H9 (cell line): ENCODE results near the gene TMEM127. TPM values are rescaled to one million over a fixed set of nuclear protein-coding genes. Genes with fewer than 3 reads are reported as not detected.
A peak's percentile ranks its signal among the peaks of the same experiment; 100 is the strongest.

ENCODE experiments used
- DNase-seq: peaks from one replicate; pipeline ENCODE4 v3.0.0-alpha.2; 2017
- H2AFZ ChIP-seq: one replicate; pipeline ENCODE4 v1.6.1; 2013; ENCODE audit warnings: mild to moderate bottlenecking, low read length, control low read depth, moderate library complexity
- H2AK5ac ChIP-seq: 2 replicates; pipeline ENCODE4 v1.6.1; 2013; ENCODE audit warnings: low read length, control low read depth, mixed read lengths; ENCODE audit not compliant: insufficient read length
- H2BK120ac ChIP-seq: one replicate; pipeline ENCODE4 v1.6.1; 2013; ENCODE audit warnings: low read depth, mild to moderate bottlenecking, low read length, control low read depth, inconsistent platforms; ENCODE audit not compliant: poor library complexity, severe bottlenecking
- H2BK12ac ChIP-seq: 2 replicates; pipeline ENCODE4 v1.6.1; 2013; ENCODE audit warnings: low read length, control low read depth, mixed read lengths, low read depth; ENCODE audit not compliant: insufficient read length
- H2BK15ac ChIP-seq: 2 replicates; pipeline ENCODE4 v1.6.1; 2013; ENCODE audit warnings: low read depth, low read length, control low read depth
- H2BK20ac ChIP-seq: one replicate; pipeline ENCODE4 v1.6.1; 2013; ENCODE audit warnings: low read depth, mild to moderate bottlenecking, low read length, control low read depth, inconsistent platforms; ENCODE audit not compliant: poor library complexity, severe bottlenecking
- H2BK5ac ChIP-seq: 2 replicates; pipeline ENCODE4 v1.6.1; 2013; ENCODE audit warnings: low read length, control low read depth, mixed read lengths; ENCODE audit not compliant: insufficient read length
- H3K14ac ChIP-seq: 2 replicates; pipeline ENCODE4 v1.6.1; 2013; ENCODE audit warnings: low read length, control low read depth; ENCODE audit not compliant: insufficient read depth
- H3K18ac ChIP-seq: 2 replicates; pipeline ENCODE4 v1.6.1; 2013; ENCODE audit warnings: low read depth, mild to moderate bottlenecking, mixed read lengths, low read length, control low read depth; ENCODE audit not compliant: insufficient read length
- H3K23ac ChIP-seq: 2 replicates; pipeline ENCODE4 v1.6.1; 2013; ENCODE audit warnings: low read length, control low read depth, mixed read lengths, low read depth; ENCODE audit not compliant: insufficient read length
- H3K23me2 ChIP-seq: 2 replicates; pipeline ENCODE4 v1.6.1; 2013; ENCODE audit warnings: low read depth, mild to moderate bottlenecking, mixed read lengths, low read length, control low read depth; ENCODE audit not compliant: insufficient read length, poor library complexity, severe bottlenecking
- H3K27ac ChIP-seq: 2 replicates; pipeline ENCODE4 v1.5.1; 2013; ENCODE audit warnings: low read length, control low read depth, mixed read lengths, low read depth; ENCODE audit not compliant: insufficient read length
- H3K27me3 ChIP-seq: 2 replicates; pipeline ENCODE4 v1.6.1; 2013; ENCODE audit warnings: low read length, control low read depth, inconsistent platforms; ENCODE audit not compliant: insufficient read depth
- H3K4ac ChIP-seq: 2 replicates; pipeline ENCODE4 v1.6.1; 2013; ENCODE audit warnings: low read depth, mild to moderate bottlenecking, control low read depth, inconsistent platforms, low read length, moderate library complexity
- H3K4me1 ChIP-seq: 2 replicates; pipeline ENCODE4 v1.6.1; 2013; ENCODE audit warnings: low read length, control low read depth, inconsistent platforms; ENCODE audit not compliant: insufficient read depth
- H3K4me2 ChIP-seq: 2 replicates; pipeline ENCODE4 v1.6.1; 2013; ENCODE audit warnings: low read length, control low read depth, mixed read lengths; ENCODE audit not compliant: insufficient read length, insufficient read depth
- H3K56ac ChIP-seq: 2 replicates; pipeline ENCODE4 v1.6.1; 2013; ENCODE audit warnings: low read depth, mild to moderate bottlenecking, mixed read lengths, low read length, control low read depth; ENCODE audit not compliant: insufficient read length
- H3K79me1 ChIP-seq: 2 replicates; pipeline ENCODE4 v1.6.1; 2013; ENCODE audit warnings: low read depth, mild to moderate bottlenecking, moderate library complexity, low read length, control low read depth, inconsistent platforms; ENCODE audit not compliant: insufficient read depth, poor library complexity, severe bottlenecking
- H3K79me2 ChIP-seq: 2 replicates; pipeline ENCODE4 v1.6.1; 2013; ENCODE audit warnings: low read length, control low read depth, inconsistent platforms; ENCODE audit not compliant: insufficient read depth
- H3K9ac ChIP-seq: 2 replicates; pipeline ENCODE4 v1.6.1; 2013; ENCODE audit warnings: low read length, control low read depth, mixed read lengths; ENCODE audit not compliant: insufficient read length; ENCODE audit errors: extremely low read depth
- H3K9me3 ChIP-seq: one replicate; pipeline ENCODE4 v1.6.1; 2013; ENCODE audit warnings: low read depth, low read length, inconsistent platforms; ENCODE audit not compliant: control insufficient read depth
- H3T11ph ChIP-seq: one replicate; pipeline ENCODE4 v1.6.1; 2013; ENCODE audit warnings: mild to moderate bottlenecking, low read length, control low read depth, inconsistent platforms
- H4K20me1 ChIP-seq: one replicate; pipeline ENCODE4 v1.6.1; 2013; ENCODE audit not compliant: control insufficient read depth, insufficient read length, insufficient read depth
- H4K5ac ChIP-seq: 2 replicates; pipeline ENCODE4 v1.6.1; 2013; ENCODE audit warnings: low read depth, mild to moderate bottlenecking, mixed read lengths, low read length, control low read depth; ENCODE audit not compliant: insufficient read length
- H4K8ac ChIP-seq: replicated peaks from 2 replicates; pipeline ENCODE4 v1.6.1; 2013; ENCODE audit warnings: low read length, control low read depth, mixed read lengths, low read depth; ENCODE audit not compliant: insufficient read length
- H4K91ac ChIP-seq: 2 replicates; pipeline ENCODE4 v1.6.1; 2013; ENCODE audit warnings: low read depth, mild to moderate bottlenecking, moderate library complexity, mixed read lengths, low read length, control low read depth; ENCODE audit not compliant: insufficient read length
- H3K27ac Mint-ChIP-seq, 3 experiments: 2 replicates in 2 of 3; 3 replicates in 1 of 3; pipeline ENCODE4 v1.8.0; 2020 to 2021; ENCODE audit warnings: mixed read lengths in 3 of 3, mild to moderate bottlenecking in 1 of 3, moderate library complexity in 1 of 3
- H3K27me3 Mint-ChIP-seq: 2 replicates; pipeline ENCODE4 v1.8.0; 2021; ENCODE audit warnings: low read depth, mild to moderate bottlenecking, moderate library complexity, mixed read lengths
- H3K36me3 Mint-ChIP-seq, 3 experiments: 2 replicates in 2 of 3; 3 replicates in 1 of 3; pipeline ENCODE4 v1.8.0; 2020 to 2021; ENCODE audit warnings: low read depth in 3 of 3, mixed read lengths in 3 of 3; ENCODE audit not compliant: insufficient read depth in 1 of 3
- H3K4me1 Mint-ChIP-seq, 2 experiments: 2 replicates each; pipeline ENCODE4 v1.8.0; 2020; ENCODE audit warnings: mixed read lengths in 2 of 2
- H3K4me3 Mint-ChIP-seq, 2 experiments: 2 replicates in 1 of 2; 3 replicates in 1 of 2; pipeline ENCODE4 v1.8.0; 2020 to 2021; ENCODE audit warnings: mild to moderate bottlenecking in 2 of 2, mixed read lengths in 2 of 2, moderate library complexity in 1 of 2
- H3K9me3 Mint-ChIP-seq, 2 experiments: 2 replicates in 1 of 2; 3 replicates in 1 of 2; pipeline ENCODE4 v1.8.0; 2020; ENCODE audit warnings: mild to moderate bottlenecking in 2 of 2, mixed read lengths in 2 of 2, moderate library complexity in 1 of 2
- CTCF ChIP-seq: fragments of 200-600 bp; sonication (generic); conservative IDR thresholded peaks from 3 replicates; pipeline ENCODE4 v1.8.0; 2021; ENCODE audit warnings: antibody characterized with exemption, mild to moderate bottlenecking
- WGBS: extraction: QIAGEN DNeasy Blood & Tissue Kit; methylation state at CpG from one replicate; pipeline ENCODE4 v1.1.7; 2013; ENCODE audit warnings: missing lambda C conversion rate, low lambda C conversion rate, mixed read lengths; ENCODE audit not compliant: insufficient read length; ENCODE audit errors: extremely low coverage; 5-methylcytosine and 5-hydroxymethylcytosine counted together
- total RNA-seq: library from RNA; stranded (reverse); gene quantifications from 2 replicates; pipeline ENCODE4 v1.2.1, GENCODE V29; 2021

The TMEM127 gene
- total RNA-seq, 1 experiment from 2014 or later, result 30.1 TPM

- Histone ChIP-seq H4K8ac (no peak overlapping the region), H3K4me2 (no peak overlapping the region), H2BK20ac (no peak overlapping the region), H3T11ph (no peak overlapping the region), H3K9ac (peak overlapping the region; percentile 22), H4K5ac (no peak overlapping the region), H2AFZ (no peak overlapping the region), H3K4me1 (no peaks in the 10 kb centered on the region), H2BK120ac (no peak overlapping the region), H3K18ac (no peak overlapping the region), H3K27ac (no peak overlapping the region), H4K20me1 (no peaks in the 10 kb centered on the region), H3K79me1 (no peaks in the 10 kb centered on the region), H3K23me2 (no peaks in the 10 kb centered on the region), H2BK5ac (no peak overlapping the region), H3K4ac (no peak overlapping the region), H3K23ac (no peak overlapping the region), H2BK15ac (no peak overlapping the region; the same call in 1 of the 2 replicates), H3K9me3 (no peaks in the 10 kb centered on the region), H3K27me3 (no peaks in the 10 kb centered on the region), H3K79me2 (no peaks in the 10 kb centered on the region), H4K91ac (no peak overlapping the region), H2BK12ac (no peak overlapping the region), H2AK5ac (no peak overlapping the region), H3K56ac (no peak overlapping the region), H3K14ac (no peak overlapping the region)
- H3K27ac Mint-ChIP-seq, result peak overlapping the region in 1 of 3 experiments; percentile 44; a peak in 3 of 7 replicates
- H3K4me3 Mint-ChIP-seq, result no peak overlapping the region
- H3K9me3 Mint-ChIP-seq, result no peaks in the 10 kb centered on the region
- WGBS, result no CpG with 5 or more reads among the region's 2 CpGs
- TF ChIP-seq CTCF, result peak; percentile 34; the same call in 2 of the 3 replicates
- DNase-seq, result peak; percentile 43
- peaks cover 9% of the 10 kb centered on the region in 2 experiments for H3K4me1 Mint-ChIP-seq
- H3K27me3 Mint-ChIP-seq, result no peaks in the 10 kb centered on the region
- H3K36me3 Mint-ChIP-seq, result no peaks in the 10 kb centered on the region
These were observed 24.6 kb downstream of the TMEM127 start for GRCh38 chr2:96241227-96241626.
